HepG2 (cell line): Measurements from ENCODE around the gene MAP2K2. TPM values are rescaled to one million over a fixed set of nuclear protein-coding genes. Genes with fewer than 3 reads are reported as not detected.

Source experiments
- CHCHD3 ChIP-seq: sonication (generic); formaldehyde crosslinking; IDR thresholded peaks from 2 replicates; pipeline ENCODE4 v1.8.0; 2022; ENCODE audit warnings: mild to moderate bottlenecking, missing genetic modification reagents, moderate library complexity
- FIP1L1 ChIP-seq: fragments of 200-400 bp; formaldehyde crosslinking; IDR thresholded peaks from 2 replicates; pipeline ENCODE4 v1.6.1; 2018; ENCODE audit warnings: low read depth, mild to moderate bottlenecking, low read length, moderate library complexity, borderline replicate concordance; ENCODE audit not compliant: insufficient read depth
- FOXC1 ChIP-seq: sonication (generic); formaldehyde crosslinking; IDR thresholded peaks from 2 replicates; pipeline ENCODE4 v1.8.0; 2022; ENCODE audit warnings: mild to moderate bottlenecking, missing genetic modification reagents, borderline replicate concordance
- HMG20B ChIP-seq: conservative IDR thresholded peaks from 2 replicates; pipeline ENCODE4 v1.6.1; 2016; ENCODE audit warnings: missing genetic modification reagents, missing compliant biosample characterization
- HNF1A ChIP-seq, 2 experiments: sonication (generic) in 1 of 2; formaldehyde crosslinking in 1 of 2; IDR thresholded peaks; 2 replicates each; pipeline versions ENCODE4 v1.4.0 to v1.6.1; 2016 to 2020; ENCODE audit warnings: borderline replicate concordance in 1 of 2, low read depth in 1 of 2, mild to moderate bottlenecking in 1 of 2, missing genetic modification reagents in 1 of 2
- MYPOP ChIP-seq: sonication (generic); formaldehyde crosslinking; IDR thresholded peaks from 2 replicates; pipeline ENCODE4 v1.8.1; 2023; ENCODE audit warnings: mild to moderate bottlenecking, moderate library complexity, missing genetic modification reagents
- NR2F6 ChIP-seq, 2 experiments: IDR thresholded peaks; 2 replicates each; pipeline ENCODE4 v1.6.1; 2016; ENCODE audit warnings: antibody characterized with exemption in 1 of 2, mild to moderate bottlenecking in 1 of 2
- RBFOX2 ChIP-seq: fragments of 200-400 bp; formaldehyde crosslinking; IDR thresholded peaks from 2 replicates; pipeline ENCODE4 v1.6.1; 2017; ENCODE audit warnings: low read depth, mild to moderate bottlenecking, low read length
- SPEN ChIP-seq: sonication (generic); formaldehyde crosslinking; IDR thresholded peaks from 2 replicates; pipeline ENCODE4 v1.5.1; 2020; ENCODE audit warnings: low read depth, mild to moderate bottlenecking, missing genetic modification reagents
- SYNCRIP ChIP-seq: fragments of 200-400 bp; formaldehyde crosslinking; IDR thresholded peaks from 2 replicates; pipeline ENCODE4 v1.6.1; 2018; ENCODE audit warnings: mild to moderate bottlenecking, low read depth, low read length; ENCODE audit not compliant: insufficient read depth
- TEAD3 ChIP-seq: optimal IDR thresholded peaks from 2 replicates; pipeline ENCODE3; 2016; ENCODE audit warnings: borderline replicate concordance
- YY1 ChIP-seq: IDR thresholded peaks from 2 replicates; pipeline ENCODE4 v1.6.1; 2011; ENCODE audit warnings: low read length, low read depth, moderate library complexity, mild to moderate bottlenecking; ENCODE audit not compliant: insufficient read depth, insufficient replicate concordance
- ZBTB2 ChIP-seq: sonication (generic); formaldehyde crosslinking; IDR thresholded peaks from 2 replicates; pipeline ENCODE4 v1.8.0; 2022; ENCODE audit warnings: low read depth, missing genetic modification reagents
- ZFP36L2 ChIP-seq: sonication (generic); formaldehyde crosslinking; IDR thresholded peaks from 2 replicates; pipeline ENCODE4 v1.4.0; 2020; ENCODE audit warnings: missing genetic modification reagents
- ZKSCAN8 ChIP-seq: IDR thresholded peaks from 2 replicates; pipeline ENCODE4 v1.6.1; 2016; ENCODE audit warnings: borderline replicate concordance, missing genetic modification reagents, missing compliant biosample characterization
- ZNF326 ChIP-seq: sonication (generic); formaldehyde crosslinking; IDR thresholded peaks from 2 replicates; pipeline ENCODE4 v1.4.0; 2020; ENCODE audit warnings: missing genetic modification reagents, borderline replicate concordance
- ZNF792 ChIP-seq: IDR thresholded peaks from 2 replicates; pipeline ENCODE4 v1.6.1; 2016
- ZNF883 ChIP-seq: sonication (generic); formaldehyde crosslinking; IDR thresholded peaks from 2 replicates; pipeline ENCODE4 v1.5.1; 2020; ENCODE audit warnings: mild to moderate bottlenecking, missing genetic modification reagents; ENCODE audit errors: not compliant biosample characterization
- polyA plus RNA-seq, 8 experiments: library from polyadenylated mRNA; depleted of rRNA in 3 of 8; stranded (reverse) in 7 of 8; unstranded in 1 of 8; fragments of >200 nt; fragmentation: Illumina TruSeq in 4 of 8; extraction: Trizol in 4 of 8; gene quantifications; 2 replicates each; pipeline versions ENCODE4 v1.2.1 to v1.2.3, GENCODE V29; 2011 to 2016; ENCODE audit warnings: low read depth in 4 of 8, missing spikeins in 1 of 8, mixed read lengths in 1 of 8; ENCODE audit not compliant: insufficient read depth in 1 of 8
- total RNA-seq, 5 experiments: library from RNA; depleted of rRNA; stranded (reverse); fragments of >200 nt; fragmentation: Illumina TruSeq; extraction: Trizol; gene quantifications; 2 replicates each; pipeline ENCODE4 v1.2.3, GENCODE V29; 2016; ENCODE audit warnings: low read depth in 1 of 5
- TF ChIP-seq, protein P1 (sequence below): sonication (generic); formaldehyde crosslinking; IDR thresholded peaks from 2 replicates; pipeline ENCODE4 v1.4.0; 2020; ENCODE audit warnings: missing genetic modification reagents

The MAP2K2 gene
- total and polyA plus RNA-seq, 2 of the 13 experiments (the other 11 are each of a cell fraction or from before 2014, with no cell fraction given), result 70.3 to 80.9 TPM

DNA sequence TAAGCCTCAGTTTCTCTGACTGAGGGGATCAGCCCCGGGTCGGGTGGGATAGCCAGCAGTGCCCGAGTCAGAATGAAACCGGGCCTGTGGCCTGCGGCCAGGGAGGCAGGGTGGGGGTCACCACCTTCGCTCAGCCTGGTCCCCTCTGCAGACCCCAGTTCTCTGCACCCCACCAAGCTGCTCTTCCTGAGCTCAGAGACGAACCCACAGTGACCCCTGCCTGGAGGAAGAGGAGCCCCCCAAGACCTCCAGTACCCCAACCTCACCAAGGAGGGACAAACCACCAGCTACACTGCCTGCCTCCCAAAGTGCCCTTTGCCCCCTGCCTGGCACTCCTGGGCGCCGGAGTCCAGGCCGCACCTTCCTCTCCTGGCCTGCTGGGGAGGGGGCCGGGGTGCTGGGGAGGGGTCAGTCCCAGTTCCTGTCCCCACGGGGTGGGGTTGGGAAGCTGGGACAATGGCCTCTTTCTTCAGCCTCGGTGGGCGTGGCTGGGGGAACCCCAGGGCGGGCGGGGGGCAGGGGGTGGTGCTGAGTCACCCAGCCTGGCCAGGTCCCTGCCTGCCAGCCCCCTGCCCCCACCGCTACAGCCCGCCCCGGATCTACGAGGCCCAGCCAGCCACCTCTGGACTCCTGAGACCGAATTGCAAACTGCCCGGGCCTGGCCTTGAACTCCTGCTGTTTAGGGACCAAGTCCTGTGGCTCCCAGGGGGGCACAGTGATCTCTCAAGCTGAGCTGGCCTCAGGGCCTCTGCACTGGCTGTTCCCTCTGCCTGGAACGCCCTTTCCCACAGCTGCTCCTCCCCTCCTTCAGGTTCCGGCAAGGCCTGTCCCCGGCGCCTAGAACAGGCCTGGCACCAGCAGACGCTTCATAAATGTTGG lies 71.6 kb downstream of the MAP2K2 start (continued):
- TF ChIP-seq NR2F6 (IDR thresholded peaks at IDR 0.05) (peak; percentile 86), NR2F6 (CRISPR knock-in tag; IDR thresholded peaks at IDR 0.05) (peak; percentile 96), CHCHD3 (no peak), FOXC1 (CRISPR knock-in tag) (no peak; the same call in 1 of the 2 replicates), ZNF883 (peak; percentile 60), HNF1A (IDR thresholded peaks at IDR 0.05; ENCODE audit: low read depth) (peak; percentile 56), HNF1A (CRISPR knock-in tag; IDR thresholded peaks at IDR 0.05; ENCODE audit: borderline replicate concordance) (peak; percentile 84; the same call in 1 of the 2 replicates), TEAD3 (CRISPR knock-in tag) (peak; percentile 66), MYPOP (no peak), FIP1L1 (no peak), SPEN (CRISPR knock-in tag) (peak; percentile 96), ZNF792 (CRISPR knock-in tag) (peak; percentile 92), HMG20B (CRISPR knock-in tag) (no peak; the same call in 1 of the 2 replicates), SYNCRIP (no peak), ZNF326 (CRISPR knock-in tag) (no peak), ZKSCAN8 (CRISPR knock-in tag) (peak; percentile 89; the same call in 1 of the 2 replicates), YY1 (no peak), RBFOX2 (peak; percentile 64), ZBTB2 (CRISPR knock-in tag) (0 out of 2 replicates have a peak, but pooled peaks have one; percentile 47), ZFP36L2 (CRISPR knock-in tag) (no peak)
- TF ChIP-seq, protein P1, sequence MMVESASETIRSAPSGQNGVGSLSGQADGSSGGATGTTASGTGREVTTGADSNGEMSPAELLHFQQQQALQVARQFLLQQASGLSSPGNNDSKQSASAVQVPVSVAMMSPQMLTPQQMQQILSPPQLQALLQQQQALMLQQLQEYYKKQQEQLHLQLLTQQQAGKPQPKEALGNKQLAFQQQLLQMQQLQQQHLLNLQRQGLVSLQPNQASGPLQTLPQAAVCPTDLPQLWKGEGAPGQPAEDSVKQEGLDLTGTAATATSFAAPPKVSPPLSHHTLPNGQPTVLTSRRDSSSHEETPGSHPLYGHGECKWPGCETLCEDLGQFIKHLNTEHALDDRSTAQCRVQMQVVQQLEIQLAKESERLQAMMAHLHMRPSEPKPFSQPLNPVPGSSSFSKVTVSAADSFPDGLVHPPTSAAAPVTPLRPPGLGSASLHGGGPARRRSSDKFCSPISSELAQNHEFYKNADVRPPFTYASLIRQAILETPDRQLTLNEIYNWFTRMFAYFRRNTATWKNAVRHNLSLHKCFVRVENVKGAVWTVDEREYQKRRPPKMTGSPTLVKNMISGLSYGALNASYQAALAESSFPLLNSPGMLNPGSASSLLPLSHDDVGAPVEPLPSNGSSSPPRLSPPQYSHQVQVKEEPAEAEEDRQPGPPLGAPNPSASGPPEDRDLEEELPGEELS (CRISPR knock-in tag), result peak; percentile 86
